GOT3 (cell line): ENCODE data around the gene PSPC1.

Experiments
- DNase-seq: peaks from one replicate; lab custom pipeline; 2025; ENCODE audit warnings: mixed read lengths; lab: John Stamatoyannopoulos, UW

PSPC1 gene

GRCh38 chr13:19672990-19673389 lies 109.8 kb downstream of the PSPC1 start:
- no peak for DNase-seq

- DNase-seq, result no peak
Observed at GRCh38 chr13:19670147-19670546, 112.6 kb downstream of the PSPC1 start.

GRCh38 chr13:19668778-19669177 lies 114.0 kb downstream of the PSPC1 start:
- no peak for DNase-seq

GRCh38 chr13:19665427-19665859 lies 117.3 kb downstream of the PSPC1 start:
- DNase-seq, result no peak

GRCh38 chr13:19664481-19665230 lies 118.1 kb downstream of the PSPC1 start:
- no peak for DNase-seq

GRCh38 chr13:19663416-19663979 lies 119.2 kb downstream of the PSPC1 start:
- no peak for DNase-seq

- no peak for DNase-seq
Observed at GRCh38 chr13:19661561-19661960, 121.2 kb downstream of the PSPC1 start.

- DNase-seq, result no peak
Observed at GRCh38 chr13:19661126-19661525, 121.6 kb downstream of the PSPC1 start.

- DNase-seq, result no peak
Observed at GRCh38 chr13:19658831-19659230, 123.9 kb downstream of the PSPC1 start.

- DNase-seq, result no peak
Observed at GRCh38 chr13:19657872-19658591, 124.7 kb downstream of the PSPC1 start.
